AG04449 (cell line): ENCODE data around the gene GCDH.
"Not testable (repeated sequence)": the region's sequence is repeated elsewhere in the genome, so short reads cannot be mapped to it uniquely, and the experiment has no call there.

Experiments
- CTCF ChIA-PET: fragments of 350-600 bp; formaldehyde crosslinking; extraction: SDS; loops from one replicate; lab custom pipeline; 2021; ENCODE audit warnings: antibody characterized with exemption; lab: Yijun Ruan, JAX
- POLR2A ChIA-PET: fragments of 400-600, 350-600 bp; formaldehyde crosslinking; extraction: SDS; loops from one replicate; lab custom pipeline; 2020; ENCODE audit warnings: antibody characterized with exemption, inconsistent platforms; lab: Yijun Ruan, JAX
- DNase-seq: peaks from one replicate; pipeline ENCODE4 v3.0.0-alpha.2; 2010; ENCODE audit warnings: low read depth, low spot score
- H3K4me3 ChIP-seq: 2 replicates; pipeline ENCODE4 v1.5.1; 2011; ENCODE audit warnings: low read depth, mild to moderate bottlenecking, control low read depth, low read length
- CTCF ChIP-seq: IDR thresholded peaks from one replicate; pipeline ENCODE4 v1.5.1; 2011; ENCODE audit warnings: mild to moderate bottlenecking, moderate library complexity, low read length, control low read depth, inconsistent platforms; ENCODE audit not compliant: insufficient read depth; ENCODE audit errors: missing control alignments

Gene GCDH

GRCh38 chr19:12890787-12891552, at the start of gene GCDH:
Gene GCDH (plus strand): TSS chr19:12891160. CDS start chr19:12891305, 145 bp downstream.
- DNase-seq: peak; percentile 92
- CTCF ChIA-PET: interaction anchor here (0.6 to 2.9 kb wide), 8 partner anchors 8 to 74 kb away, joined by 3 to 17 read pairs (median 4); partner anchors contain the start of gene DNASE2
- POLR2A ChIA-PET: interaction anchor here (1.8 kb wide), 1 partner anchor 10 kb away, joined by 9 read pairs; the partner anchor contains the start of gene DNASE2
- no peak for TF ChIP-seq CTCF
- H3K4me3 ChIP-seq: peak within 1 kb of the TSS; percentile 94

GRCh38 chr19:12842511-12842910, 48.4 kb upstream of the GCDH start:
- POLR2A ChIA-PET: no interaction called here
- CTCF ChIA-PET: interaction anchor here (1.0 to 1.7 kb wide), 2 partner anchors 77 to 82 kb away, joined by 4 read pairs; no protein-coding TSS in a partner anchor
- no peak overlapping the region for H3K4me3 ChIP-seq
- no peak for DNase-seq
- no peak for TF ChIP-seq CTCF

- POLR2A ChIA-PET: no interaction called here
- H3K4me3 ChIP-seq: no peak overlapping the region
- DNase-seq: no peak
- CTCF ChIA-PET: interaction anchor here (1.5 to 10.5 kb wide), 2 partner anchors 15 to 81 kb away, joined by 3 to 425 read pairs; no protein-coding TSS in a partner anchor
- no peak for TF ChIP-seq CTCF
Observed at GRCh38 chr19:12843328-12843727, 47.6 kb upstream of the GCDH start.

GRCh38 chr19:12843999-12844732, 46.8 kb upstream of the GCDH start:
- ChIA-PET POLR2A (no interaction called here), CTCF (interaction anchor here (1.3 to 10.5 kb wide), 5 partner anchors 16 to 130 kb away, joined by 3 to 425 read pairs (median 4); no protein-coding TSS in a partner anchor)
- H3K4me3 ChIP-seq: no peak overlapping the region
- no peak for DNase-seq
- TF ChIP-seq CTCF: no peak

- DNase-seq, H3K4me3 ChIP-seq: not testable (repeated sequence)
- ChIA-PET CTCF (interaction anchor here (0.7 to 10.5 kb wide), 32 partner anchors 8 to 283 kb away, joined by 3 to 425 read pairs (median 13); partner anchors contain the start of genes CALR, DNASE2, FBXW9 and GCDH), POLR2A (interaction anchor here (0.5 to 1.3 kb wide), 2 partner anchors 40 to 86 kb away, joined by 3 read pairs; partner anchors contain the start of gene RNASEH2A)
Observed at GRCh38 chr19:12846613-12847012, 44.3 kb upstream of the GCDH start.
